RPMI8226 (cell line): Measurements from ENCODE around the gene SUSD2.
"Not testable (repeated sequence)": the region's sequence is repeated elsewhere in the genome, so short reads cannot be mapped to it uniquely, and the experiment has no call there.

ENCODE experiments used
- DNase-seq: peaks from one replicate; pipeline ENCODE4 v3.0.0-alpha.2; 2015

Gene SUSD2

DNA sequence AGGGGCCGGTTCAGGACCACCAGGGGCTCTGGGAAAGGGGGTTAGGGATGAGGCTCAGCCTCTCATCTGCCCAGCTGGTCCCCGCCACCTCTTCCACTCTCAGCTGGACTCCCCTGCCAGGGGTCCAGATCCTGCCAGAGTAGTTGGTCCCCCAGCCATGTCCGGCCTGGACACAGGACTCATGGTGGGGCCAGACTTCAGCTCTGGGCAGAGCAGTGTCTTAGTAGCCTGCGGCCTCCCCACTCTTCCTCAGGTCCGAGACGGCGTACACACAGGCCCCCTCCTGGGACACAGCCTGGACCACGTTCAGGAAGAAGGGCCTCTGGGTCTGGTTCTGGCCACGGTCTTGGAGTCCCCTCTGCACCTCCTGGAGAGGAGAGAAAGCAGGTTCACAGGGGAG lies 38.5 kb downstream of the SUSD2 start:
- no peak for DNase-seq

DNA sequence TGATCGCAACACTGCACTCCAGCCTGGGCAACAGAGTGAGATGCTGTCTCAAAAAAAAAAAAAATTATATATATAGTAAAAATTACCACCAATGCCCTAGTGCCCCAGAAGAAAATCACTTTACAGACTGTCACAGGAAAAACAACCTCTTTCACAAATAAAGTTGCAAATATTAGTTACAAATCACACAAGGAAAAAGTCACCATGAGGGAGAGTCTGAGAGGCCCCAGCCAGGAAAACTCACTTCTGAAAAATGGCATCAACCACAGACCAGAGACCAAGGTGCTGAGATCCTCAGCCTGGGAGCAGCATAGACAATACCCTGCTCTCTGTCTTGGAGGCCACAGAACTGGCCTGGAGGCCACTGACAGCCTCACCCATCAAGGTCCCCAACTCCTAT lies 43.2 kb downstream of the SUSD2 start:
- no peak for DNase-seq

- DNase-seq = no peak
Observed at GRCh38 chr22:24225044-24225601, 43.8 kb downstream of the SUSD2 start.

DNA sequence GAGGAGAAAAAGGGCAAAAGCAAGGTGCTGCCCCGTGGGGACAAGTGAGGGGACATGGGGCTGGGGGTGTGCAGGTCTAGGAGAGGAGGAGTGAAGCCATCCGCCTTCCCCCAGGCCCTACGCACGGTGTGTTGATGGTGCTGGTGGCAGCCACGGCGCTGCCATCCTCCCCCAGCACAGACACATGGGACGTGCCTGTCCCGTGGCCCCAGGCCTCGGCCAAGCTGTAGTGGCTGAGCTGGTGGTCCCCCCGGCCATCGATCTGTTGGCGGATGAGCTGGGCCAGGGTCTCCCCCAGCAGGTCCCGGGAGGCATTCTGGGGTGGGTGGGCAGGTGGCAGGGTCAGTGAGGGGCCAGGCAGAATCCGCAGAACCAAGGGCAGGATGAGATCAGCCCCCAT lies 44.7 kb downstream of the SUSD2 start:
- DNase-seq = no peak

DNA sequence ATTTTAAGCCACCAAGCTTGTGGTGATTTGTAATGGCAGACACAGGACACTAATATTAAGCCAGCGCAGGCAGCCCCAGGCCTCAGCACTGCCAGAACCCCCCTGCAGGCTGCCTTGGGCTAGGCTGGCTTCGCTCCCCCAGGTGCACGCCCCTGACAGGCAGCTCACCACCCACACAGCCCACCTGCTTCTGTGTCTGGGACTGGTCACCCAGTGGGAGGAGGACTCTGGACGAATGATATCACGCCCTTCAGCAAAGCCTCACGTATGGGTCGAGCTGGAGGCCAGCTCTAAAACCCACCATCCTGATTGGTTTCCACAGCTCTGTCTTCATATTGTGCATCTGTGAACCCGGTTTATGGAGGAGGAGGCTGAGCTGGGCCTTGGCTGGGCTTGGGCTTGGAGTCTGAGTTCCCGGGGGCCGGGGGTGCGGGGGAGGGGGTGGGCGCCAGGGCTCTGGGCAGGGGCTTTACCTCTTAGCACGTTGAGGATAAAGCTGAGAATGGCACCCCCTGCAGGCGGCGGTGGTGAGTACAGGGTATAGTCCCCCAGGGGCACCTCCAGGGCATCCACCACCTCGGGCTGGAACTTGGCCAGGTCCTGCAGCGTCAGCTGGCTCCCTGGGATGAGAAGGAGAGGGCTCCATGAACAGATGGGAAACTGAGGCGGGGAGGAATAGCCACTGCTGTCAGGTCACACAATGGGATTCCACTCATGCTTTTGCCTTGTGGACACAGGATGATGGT lies 49.8 kb downstream of the SUSD2 start:
- DNase-seq = peak; percentile 65

DNA sequence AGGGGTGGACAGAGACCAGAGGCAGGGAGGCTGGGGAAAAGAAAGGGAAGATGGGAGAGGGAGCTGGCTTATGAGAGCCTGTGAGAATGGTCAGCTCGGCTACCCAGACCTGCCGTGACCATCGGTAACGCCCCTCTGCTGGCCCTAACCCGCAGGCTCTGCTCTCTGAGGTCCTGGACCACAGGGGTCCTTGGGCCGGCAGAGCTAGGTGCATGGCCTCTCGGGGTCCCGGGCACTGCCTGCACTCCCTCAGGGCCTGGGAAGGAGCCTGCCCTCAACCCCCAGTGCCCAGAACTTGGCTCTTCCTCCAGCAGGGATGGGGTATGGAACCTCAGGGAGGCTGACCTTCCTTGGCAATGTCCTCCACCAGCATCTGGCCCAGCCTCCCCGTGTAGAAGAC lies 50.4 kb downstream of the SUSD2 start:
- DNase-seq = no peak

- DNase-seq = no peak
Observed at GRCh38 chr22:24232124-24232523, 50.8 kb downstream of the SUSD2 start.

GRCh38 chr22:24232725-24233124 lies 51.4 kb downstream of the SUSD2 start:
- no peak for DNase-seq

DNA sequence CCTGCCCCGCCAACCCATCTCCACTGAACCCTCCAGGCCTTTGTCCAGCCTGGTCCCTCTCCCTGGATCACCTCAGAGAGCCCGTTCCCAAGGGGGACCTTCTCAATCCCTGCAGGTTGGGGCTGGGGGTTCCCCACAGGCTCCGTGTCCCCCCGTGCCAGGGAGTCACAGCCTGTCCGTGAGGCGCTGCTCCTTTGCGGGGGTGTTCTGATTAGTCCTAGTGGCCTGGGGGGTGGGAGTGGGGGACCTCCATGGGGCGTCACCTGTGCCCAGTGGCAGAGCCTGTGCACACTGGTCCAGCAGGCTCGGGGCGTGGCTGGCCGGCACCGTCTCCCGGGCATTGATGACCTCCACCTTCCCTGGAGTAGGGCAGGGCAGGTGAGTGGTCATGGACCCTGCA lies 51.9 kb downstream of the SUSD2 start:
- DNase-seq = no peak

GRCh38 chr22:24233816-24234215 lies 52.5 kb downstream of the SUSD2 start:
- DNase-seq = no peak

DNA sequence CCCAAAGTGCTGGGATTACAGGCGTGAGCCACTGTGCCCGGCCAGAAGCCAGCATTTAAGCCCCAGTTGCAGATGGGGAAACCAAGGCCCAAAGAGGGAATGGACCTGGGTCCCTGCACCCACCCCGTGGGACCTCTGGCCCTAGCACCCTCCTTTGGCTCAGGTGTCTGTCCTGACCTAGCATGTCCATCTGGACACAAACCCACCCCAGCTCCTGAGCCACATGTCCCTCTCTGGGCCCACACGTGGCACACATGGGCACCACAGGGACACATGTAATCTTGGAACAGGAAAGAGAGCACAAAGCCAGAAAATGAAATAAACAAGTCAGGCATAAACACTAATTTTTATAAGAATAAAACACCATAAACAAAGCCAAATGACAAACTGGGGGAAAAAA lies 54.0 kb downstream of the SUSD2 start:
- no peak for DNase-seq

GRCh38 chr22:24236656-24237055 lies 55.4 kb downstream of the SUSD2 start:
- DNase-seq = no peak

DNA sequence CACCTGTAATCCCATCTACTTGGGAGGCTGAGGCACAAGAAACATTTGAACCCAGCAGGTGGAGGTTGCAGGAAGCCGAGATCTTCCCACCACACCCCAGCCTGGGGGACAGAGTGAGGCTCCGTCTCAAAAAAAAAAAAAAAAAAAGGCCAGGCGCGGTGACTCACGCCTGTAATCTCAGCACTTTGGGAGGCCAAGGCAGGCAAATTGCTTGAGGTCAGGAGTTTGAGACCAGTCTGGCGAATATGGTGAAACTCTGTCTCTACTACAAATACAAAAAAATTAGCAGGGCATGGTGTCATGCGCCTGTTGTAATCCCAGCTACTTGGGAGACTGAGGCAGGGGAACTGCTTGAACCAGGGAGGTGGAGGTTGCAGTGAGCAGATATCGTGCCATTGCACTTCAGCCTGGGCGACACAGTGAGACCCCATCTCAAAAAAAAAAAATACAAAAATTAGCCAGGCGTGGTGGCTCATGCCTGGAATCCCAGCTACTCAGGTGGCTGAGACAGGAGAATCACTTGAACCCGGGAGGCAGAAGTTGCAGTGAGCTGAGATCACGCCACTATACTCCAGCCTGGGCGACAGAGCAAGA lies 56.9 kb downstream of the SUSD2 start:
- DNase-seq = not testable (repeated sequence)
